KMS-11 (cell line): Measurements from ENCODE around the gene HHLA2.

Experiments used
- H2AFZ ChIP-seq: fragments of 200-600 bp; sonication (generic); 2 replicates; pipeline ENCODE4 v1.6.1; 2016; ENCODE audit warnings: antibody characterized with exemption, mixed run types, low read depth
- H3K27ac ChIP-seq: fragments of 200-600 bp; sonication (generic); 2 replicates; pipeline ENCODE4 v1.6.1; 2016; ENCODE audit warnings: mild to moderate bottlenecking, mixed run types
- H3K27me3 ChIP-seq: fragments of 200-600 bp; sonication (generic); 2 replicates; pipeline ENCODE4 v1.6.1; 2017; ENCODE audit warnings: mild to moderate bottlenecking, low read depth, mixed run types, moderate library complexity; ENCODE audit not compliant: insufficient read depth
- H3K36me3 ChIP-seq: fragments of 200-600 bp; sonication (generic); 2 replicates; pipeline ENCODE4 v1.6.1; 2017; ENCODE audit warnings: mild to moderate bottlenecking, mixed run types; ENCODE audit not compliant: insufficient read depth
- H3K4me1 ChIP-seq: fragments of 200-600 bp; sonication (generic); 2 replicates; pipeline ENCODE4 v1.6.1; 2016; ENCODE audit warnings: mild to moderate bottlenecking, low read depth, mixed run types; ENCODE audit not compliant: poor library complexity, severe bottlenecking
- H3K4me2 ChIP-seq: fragments of 200-600 bp; sonication (generic); 2 replicates; pipeline ENCODE4 v1.7.0; 2016; ENCODE audit warnings: mild to moderate bottlenecking, mixed run types
- H3K4me3 ChIP-seq: fragments of 200-600 bp; sonication (generic); IDR thresholded peaks from 2 replicates; pipeline ENCODE4 v1.6.1; 2017; ENCODE audit warnings: low read depth, low read length, mixed read lengths; ENCODE audit not compliant: insufficient read depth
- H3K79me2 ChIP-seq: fragments of 200-600 bp; sonication (generic); 2 replicates; pipeline ENCODE4 v1.6.1; 2016; ENCODE audit warnings: low read depth, mixed run types; ENCODE audit not compliant: insufficient read depth
- H3K9ac ChIP-seq: fragments of 200-600 bp; sonication (generic); 2 replicates; pipeline ENCODE4 v1.6.1; 2016; ENCODE audit warnings: mild to moderate bottlenecking, mixed run types
- H4K20me1 ChIP-seq: fragments of 200-600 bp; sonication (generic); 2 replicates; pipeline ENCODE4 v1.6.1; 2016; ENCODE audit warnings: mild to moderate bottlenecking, mixed run types; ENCODE audit not compliant: insufficient read depth
- TF ChIP-seq, protein P1 (sequence below): fragments of 200-600 bp; sonication (generic); conservative IDR thresholded peaks from 2 replicates; pipeline ENCODE4 v1.6.1; 2017; ENCODE audit warnings: low read depth, mild to moderate bottlenecking, antibody characterized with exemption, low read length, moderate library complexity, mixed read lengths

Gene HHLA2

GRCh38 chr3:108345492-108346205, 49.3 kb downstream of the HHLA2 start:
- Histone ChIP-seq H3K27me3 (no peaks in the 10 kb centered on the region), H2AFZ (no peak overlapping the region), H3K79me2 (no peaks in the 10 kb centered on the region), H4K20me1 (no peaks in the 10 kb centered on the region), H3K9ac (no peak overlapping the region), H3K4me3 (no peak overlapping the region), H3K4me2 (no peak overlapping the region), H3K27ac (no peak overlapping the region), H3K36me3 (no peaks in the 10 kb centered on the region), H3K4me1 (peaks cover 5% of the 10 kb centered on the region)
- TF ChIP-seq, protein P1, sequence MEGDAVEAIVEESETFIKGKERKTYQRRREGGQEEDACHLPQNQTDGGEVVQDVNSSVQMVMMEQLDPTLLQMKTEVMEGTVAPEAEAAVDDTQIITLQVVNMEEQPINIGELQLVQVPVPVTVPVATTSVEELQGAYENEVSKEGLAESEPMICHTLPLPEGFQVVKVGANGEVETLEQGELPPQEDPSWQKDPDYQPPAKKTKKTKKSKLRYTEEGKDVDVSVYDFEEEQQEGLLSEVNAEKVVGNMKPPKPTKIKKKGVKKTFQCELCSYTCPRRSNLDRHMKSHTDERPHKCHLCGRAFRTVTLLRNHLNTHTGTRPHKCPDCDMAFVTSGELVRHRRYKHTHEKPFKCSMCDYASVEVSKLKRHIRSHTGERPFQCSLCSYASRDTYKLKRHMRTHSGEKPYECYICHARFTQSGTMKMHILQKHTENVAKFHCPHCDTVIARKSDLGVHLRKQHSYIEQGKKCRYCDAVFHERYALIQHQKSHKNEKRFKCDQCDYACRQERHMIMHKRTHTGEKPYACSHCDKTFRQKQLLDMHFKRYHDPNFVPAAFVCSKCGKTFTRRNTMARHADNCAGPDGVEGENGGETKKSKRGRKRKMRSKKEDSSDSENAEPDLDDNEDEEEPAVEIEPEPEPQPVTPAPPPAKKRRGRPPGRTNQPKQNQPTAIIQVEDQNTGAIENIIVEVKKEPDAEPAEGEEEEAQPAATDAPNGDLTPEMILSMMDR, result no peak

GRCh38 chr3:108346301-108347227, 50.2 kb downstream of the HHLA2 start:
- no peaks in the 10 kb centered on the region for H3K36me3 ChIP-seq
- H3K4me1 ChIP-seq, result peaks cover 5% of the 10 kb centered on the region
- no peaks in the 10 kb centered on the region for H4K20me1 ChIP-seq
- no peak overlapping the region for H3K4me2 ChIP-seq
- TF ChIP-seq, protein P1, result no peak
- H3K27ac ChIP-seq, result no peak overlapping the region
- no peaks in the 10 kb centered on the region for H3K79me2 ChIP-seq
- no peaks in the 10 kb centered on the region for H3K27me3 ChIP-seq
- H3K9ac ChIP-seq, result no peak overlapping the region
- H2AFZ ChIP-seq, result no peak overlapping the region
- no peak overlapping the region for H3K4me3 ChIP-seq

DNA sequence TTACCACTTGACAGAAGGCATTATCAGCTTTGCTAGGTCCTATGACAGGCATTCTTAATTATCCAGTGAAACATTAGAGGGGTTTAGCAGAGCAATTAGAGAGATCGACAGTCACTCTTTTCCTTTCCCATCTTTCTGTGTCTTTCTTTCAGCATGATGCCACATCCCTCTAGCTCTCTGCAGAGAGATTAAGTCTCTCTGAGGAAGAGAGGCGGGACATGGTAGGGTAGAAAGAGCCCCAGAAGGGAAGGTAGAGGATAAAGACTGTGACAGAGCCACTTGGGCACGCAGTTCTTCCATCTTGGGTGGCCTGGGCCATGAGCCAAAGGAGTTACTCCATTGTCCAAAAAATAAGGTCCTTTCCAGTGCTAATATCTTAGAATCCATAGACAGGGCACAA, 55.8 kb downstream of the HHLA2 start:
- no peaks in the 10 kb centered on the region for H3K36me3 ChIP-seq
- no peak overlapping the region for H3K4me3 ChIP-seq
- H3K4me1 ChIP-seq, result no peaks in the 10 kb centered on the region
- no peaks in the 10 kb centered on the region for H3K27me3 ChIP-seq
- H2AFZ ChIP-seq, result no peak overlapping the region
- H3K9ac ChIP-seq, result no peak overlapping the region
- H3K27ac ChIP-seq, result no peak overlapping the region
- H3K4me2 ChIP-seq, result no peak overlapping the region
- no peaks in the 10 kb centered on the region for H4K20me1 ChIP-seq
- TF ChIP-seq, protein P1, result no peak
- H3K79me2 ChIP-seq, result no peaks in the 10 kb centered on the region

- H3K79me2 ChIP-seq, result no peaks in the 10 kb centered on the region
- no peaks in the 10 kb centered on the region for H3K36me3 ChIP-seq
- no peaks in the 10 kb centered on the region for H4K20me1 ChIP-seq
- no peaks in the 10 kb centered on the region for H3K4me1 ChIP-seq
- no peak overlapping the region for H3K4me3 ChIP-seq
- H3K9ac ChIP-seq, result no peak overlapping the region
- TF ChIP-seq, protein P1, result no peak
- H3K27ac ChIP-seq, result no peak overlapping the region
- no peak overlapping the region for H2AFZ ChIP-seq
- no peaks in the 10 kb centered on the region for H3K27me3 ChIP-seq
- H3K4me2 ChIP-seq, result no peak overlapping the region
These were observed 58.2 kb downstream of the HHLA2 start for GRCh38 chr3:108354562-108354961.
